Ureter (tissue), 1 donor: Measurements from ENCODE around the gene KRT16. TPM values are rescaled to one million over a fixed set of nuclear protein-coding genes. Genes with fewer than 3 reads are reported as not detected.
A peak's percentile ranks its signal among the peaks of the same experiment; 100 is the strongest.
"Not testable (repeated sequence)": the region's sequence is repeated elsewhere in the genome, so short reads cannot be mapped to it uniquely, and the experiment has no call there.

ENCODE experiments used
- DNase-seq: peaks from one replicate; pipeline ENCODE4 v3.0.0-alpha.2; 2020; ENCODE audit warnings: low spot score
- total RNA-seq: library from RNA; stranded (reverse); gene quantifications from one replicate; pipeline ENCODE4 v1.2.4, GENCODE V29; 2023
- donor health status: DM: yes; HTN: yes; CAD: no.

KRT16 gene
- total RNA-seq, 1 donor from 2014 or later: 0.73 TPM

DNA sequence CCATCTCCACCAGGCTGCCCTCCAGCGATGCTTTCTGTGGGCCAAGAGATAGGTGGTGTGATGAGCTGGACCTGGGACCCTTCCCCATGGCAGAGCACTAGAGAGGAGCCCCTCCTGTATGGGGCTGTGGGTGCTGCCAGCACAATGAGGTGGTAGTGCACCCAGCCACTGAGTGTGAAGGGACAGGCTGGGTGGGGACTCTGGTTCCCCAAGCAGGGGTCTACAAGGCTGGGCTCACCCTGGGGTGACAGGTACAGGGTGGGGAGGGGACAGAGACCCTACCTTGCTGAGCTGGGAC, 15.5 kb upstream of the KRT16 start:
- DNase-seq: not testable (repeated sequence)

GRCh38 chr17:41627316-41628072, 14.9 kb upstream of the KRT16 start:
- DNase-seq: no peak

GRCh38 chr17:41626914-41627295, 14.3 kb upstream of the KRT16 start:
- DNase-seq: not testable (repeated sequence)

GRCh38 chr17:41626028-41626913, 13.7 kb upstream of the KRT16 start:
- not testable (repeated sequence) for DNase-seq

DNA sequence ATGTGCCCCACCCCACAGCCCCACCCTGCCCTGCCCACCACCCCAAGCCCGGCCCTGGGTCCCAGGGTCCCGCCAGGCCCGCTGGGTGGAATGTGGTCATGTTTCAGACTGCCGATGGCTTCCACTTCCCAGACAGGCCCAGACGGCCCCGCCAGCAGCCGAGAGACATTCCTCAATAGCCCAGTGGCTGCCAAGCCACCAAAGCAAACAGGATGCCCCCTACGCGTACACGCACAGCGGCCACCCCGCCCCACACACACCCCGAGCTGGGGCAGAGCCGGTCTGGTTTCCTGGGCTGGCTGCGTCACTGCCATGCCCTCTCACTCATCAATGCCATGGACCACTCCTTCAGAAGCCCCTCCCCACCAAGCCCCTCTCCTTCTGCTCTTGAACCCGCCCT, 13.0 kb upstream of the KRT16 start:
- peak; percentile 89 for DNase-seq

DNA sequence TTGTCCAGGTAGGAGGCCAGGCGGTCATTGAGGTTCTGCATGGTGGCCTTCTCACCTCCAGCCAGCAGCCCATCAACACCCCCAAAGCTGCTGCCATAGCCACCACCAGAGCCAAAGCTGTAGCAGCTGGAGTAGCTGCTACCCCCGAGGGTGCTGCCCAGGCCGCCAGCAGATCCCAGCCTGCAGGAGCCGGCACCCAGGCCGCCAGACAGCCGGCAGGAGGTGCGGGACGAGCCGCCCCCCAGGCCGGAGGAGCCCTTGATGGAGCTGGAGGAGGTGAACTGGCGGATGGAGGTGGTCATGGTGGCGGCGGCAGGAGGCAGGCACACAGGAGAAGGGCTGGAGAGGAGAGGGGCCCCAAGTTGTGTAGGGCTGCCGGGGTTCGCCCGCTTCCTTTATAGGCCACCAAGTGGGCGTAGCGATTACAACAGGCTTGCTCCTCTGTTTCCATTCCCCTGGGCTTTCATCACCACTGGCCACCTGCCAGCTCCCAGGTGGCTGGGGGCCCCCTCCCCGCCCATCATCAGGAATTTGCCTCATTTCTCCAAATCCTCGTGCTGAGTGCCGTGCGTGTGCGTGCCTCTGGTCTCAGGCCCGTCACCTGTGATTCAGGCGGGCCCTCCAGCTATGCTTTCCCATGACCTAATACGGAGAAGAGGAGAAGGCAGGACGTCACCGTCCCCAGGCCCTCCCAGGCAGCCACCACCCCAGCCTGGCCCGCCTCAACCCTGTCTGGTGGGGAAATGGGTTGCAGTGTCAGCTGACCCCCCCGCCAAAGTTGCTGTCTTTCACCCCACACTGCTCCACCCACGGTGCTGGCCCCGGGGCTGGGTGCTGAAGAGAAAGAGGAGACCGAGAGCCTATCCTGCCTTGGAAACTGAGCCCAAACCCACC, 11.9 kb upstream of the KRT16 start, which contains the start of gene KRT17:
TSS of gene KRT17 (minus strand) at position 368 of the 894 bp plus-strand sequence. CDS start at position 302, 66 bp downstream.
- peak; percentile 74 for DNase-seq

- DNase-seq: not testable (repeated sequence)
Measured at GRCh38 chr17:41623184-41623861, 10.8 kb upstream of the KRT16 start.

- DNase-seq: not testable (repeated sequence)
Measured at GRCh38 chr17:41622340-41623183, 10.0 kb upstream of the KRT16 start.

GRCh38 chr17:41621916-41622315, 9.3 kb upstream of the KRT16 start:
- no peak for DNase-seq

- DNase-seq: not testable (repeated sequence)
Measured at GRCh38 chr17:41621435-41621817, 8.9 kb upstream of the KRT16 start.

DNA sequence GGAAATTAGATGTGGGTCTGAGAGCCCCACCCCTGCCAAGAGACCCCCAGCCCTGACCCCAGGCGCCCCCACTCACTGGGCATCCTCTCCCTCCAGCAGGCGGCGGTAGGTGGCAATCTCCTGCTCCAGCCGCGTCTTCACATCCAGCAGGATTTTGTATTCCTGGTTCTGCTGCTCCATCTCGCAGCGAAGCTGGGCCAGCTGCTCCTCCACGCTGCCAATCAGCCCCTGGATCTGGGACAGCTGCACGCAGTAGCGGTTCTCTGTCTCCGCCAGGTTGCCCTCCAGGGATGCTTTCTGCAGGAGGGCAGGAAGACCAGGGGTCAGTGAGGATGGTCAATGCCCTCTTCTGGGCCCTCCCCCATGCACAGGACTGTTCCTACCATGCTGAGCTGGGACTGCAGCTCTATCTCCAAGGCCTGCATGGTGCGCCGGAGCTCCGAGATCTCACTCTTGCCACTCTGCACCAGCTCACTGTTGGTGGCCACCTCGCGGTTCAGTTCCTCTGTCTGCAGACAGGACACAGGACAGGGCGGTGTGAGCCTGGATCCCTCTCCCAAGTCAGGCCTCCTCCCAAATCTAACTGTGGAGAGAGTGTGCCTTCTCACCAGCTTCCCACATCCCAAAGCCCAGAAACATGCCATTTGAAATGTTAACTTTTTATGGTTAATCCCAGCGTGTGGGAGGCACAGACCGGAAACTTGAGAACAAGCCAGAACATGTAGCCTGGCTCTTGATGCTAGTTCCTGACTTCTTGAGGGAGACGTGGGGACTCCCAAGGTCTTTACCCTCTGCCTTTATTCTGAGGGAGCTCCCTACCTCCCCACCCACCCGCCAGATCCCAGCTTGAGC, 8.2 kb upstream of the KRT16 start:
- DNase-seq: no peak

GRCh38 chr17:41619927-41620582, 7.5 kb upstream of the KRT16 start:
- not testable (repeated sequence) for DNase-seq

DNA sequence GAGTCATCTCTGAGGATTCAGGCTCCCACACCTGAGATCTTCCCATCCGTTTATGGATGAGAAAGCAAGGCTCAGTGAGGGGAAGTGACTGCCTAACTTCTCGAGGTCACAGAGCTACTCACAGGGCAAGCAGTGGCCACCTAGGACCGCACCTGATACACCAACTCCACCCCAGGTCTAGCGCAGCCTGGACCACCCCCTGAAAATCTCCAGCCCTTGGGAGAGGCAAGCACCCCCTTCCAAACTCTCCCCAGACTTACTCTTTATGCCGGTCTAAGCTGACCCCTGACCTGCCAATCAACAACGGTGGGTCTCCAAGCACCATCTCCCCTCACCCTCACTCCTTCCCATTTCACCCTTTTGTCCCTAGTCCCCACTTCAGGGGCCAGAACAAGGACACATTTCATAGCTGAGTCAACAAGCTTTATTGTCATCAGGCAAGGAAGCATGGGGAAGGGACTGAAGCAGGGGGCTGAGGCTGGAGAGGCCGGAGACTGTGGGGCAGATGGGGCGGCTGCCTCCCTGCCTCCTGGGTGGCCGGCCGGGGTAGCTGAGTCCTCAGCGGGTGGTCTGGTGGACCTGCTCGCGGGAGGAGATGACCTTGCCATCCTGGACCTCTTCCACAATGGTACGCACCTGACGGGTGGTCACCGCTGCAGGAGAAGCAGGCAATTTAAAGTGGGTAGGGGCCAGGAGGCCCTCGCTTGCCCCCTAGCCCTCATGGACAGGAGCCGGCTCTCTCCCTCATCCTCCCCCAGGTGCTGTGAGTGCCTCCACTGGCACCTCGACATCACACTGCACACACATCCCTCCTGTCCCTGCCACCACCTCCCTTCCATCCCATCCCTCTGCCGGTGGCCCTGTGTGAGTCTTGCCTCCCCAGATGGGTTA, 6.7 kb upstream of the KRT16 start:
- DNase-seq: no peak

- DNase-seq: no peak
Measured at GRCh38 chr17:41618341-41619035, 5.9 kb upstream of the KRT16 start.

DNA sequence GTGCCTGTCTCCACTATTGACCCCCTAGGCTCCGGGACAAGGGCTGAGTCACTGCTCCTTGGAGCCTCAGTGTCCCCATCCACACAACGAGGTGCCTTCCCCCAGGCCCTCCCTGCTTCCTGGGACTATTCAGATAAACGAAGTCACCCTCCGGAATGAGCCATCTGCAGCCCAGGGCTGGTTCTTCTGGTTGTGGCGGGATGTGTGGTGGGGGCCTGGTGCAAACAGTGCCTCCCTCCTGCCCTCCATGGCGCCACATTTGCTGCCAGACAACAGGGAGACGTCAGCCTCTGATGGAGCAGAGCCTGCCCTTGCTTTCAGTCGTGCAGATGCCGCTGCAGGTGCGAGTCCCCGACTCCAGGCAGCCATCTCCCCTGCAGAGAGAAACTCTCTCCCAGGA, 5.1 kb upstream of the KRT16 start:
- DNase-seq: no peak

DNA sequence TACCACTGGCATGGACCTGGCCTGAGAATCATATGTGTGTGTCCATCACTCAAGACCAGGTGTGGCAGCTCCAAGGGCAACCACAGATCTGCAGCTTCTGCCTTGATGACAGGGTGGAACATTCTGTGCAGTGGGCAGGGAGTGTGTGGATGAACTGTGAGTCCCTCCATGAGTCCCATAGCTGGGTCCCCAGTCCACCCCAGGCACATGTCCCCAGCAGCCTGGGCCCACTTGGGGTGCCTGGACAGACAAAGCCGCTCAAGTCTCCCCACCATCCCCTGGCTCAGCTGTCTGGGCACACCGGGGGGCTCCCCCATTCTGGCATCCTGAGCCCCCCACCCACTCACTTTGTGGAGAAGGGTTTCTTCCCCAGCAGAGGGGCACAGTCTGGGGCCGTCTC, 4.6 kb upstream of the KRT16 start:
- no peak for DNase-seq

DNA sequence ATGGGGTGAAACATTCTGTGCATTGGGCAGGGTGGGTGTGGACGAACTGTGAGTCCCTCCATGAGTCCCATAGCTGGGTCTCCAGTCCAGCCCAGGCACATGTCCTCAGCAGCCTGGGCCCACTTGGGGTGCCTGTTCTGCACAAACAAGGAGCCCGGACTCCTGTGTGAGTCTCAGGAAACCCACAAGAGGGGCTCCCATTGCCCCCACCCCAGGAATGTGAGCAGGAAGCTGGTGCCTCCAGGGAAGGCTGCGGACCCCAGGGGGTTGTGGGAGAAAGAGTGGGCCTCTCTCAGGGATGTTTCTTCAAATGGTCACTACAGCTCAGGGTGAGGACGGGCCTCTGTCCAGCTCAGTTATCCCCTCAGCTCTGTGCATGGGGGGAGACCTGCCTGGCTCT, 3.9 kb upstream of the KRT16 start:
- not testable (repeated sequence) for DNase-seq
